CD14-positive monocyte (primary cell): ENCODE data around the gene FNBP1L. TPM values are rescaled to one million over a fixed set of nuclear protein-coding genes. Genes with fewer than 3 reads are reported as not detected.

ENCODE experiments used
- DNase-seq, 3 donors: peaks; one replicate each; pipeline ENCODE4 v3.0.0-alpha.2; 2011 to 2022
- H2AFZ ChIP-seq: 2 replicates; pipeline ENCODE4 v1.6.0; 2012; ENCODE audit warnings: mild to moderate bottlenecking, low read depth, low read length, inconsistent platforms; ENCODE audit not compliant: insufficient read depth, poor library complexity, severe bottlenecking
- H3K27ac ChIP-seq, 2 donors: 1 replicate in 1 of 2; 2 replicates in 1 of 2; pipeline ENCODE4 v1.5.1; 2012 to 2013; ENCODE audit warnings: low read length in 2 of 2, control low read depth in 1 of 2, inconsistent platforms in 1 of 2, low read depth in 1 of 2, mild to moderate bottlenecking in 1 of 2
- H3K27me3 ChIP-seq, 2 donors: one replicate each; pipeline versions ENCODE4 v1.6.0 to v1.6.1; 2011 to 2013; ENCODE audit warnings: low read length in 2 of 2; ENCODE audit not compliant: control insufficient read depth in 2 of 2, insufficient read depth in 2 of 2
- H3K36me3 ChIP-seq, 2 donors: replicated peaks in 1 of 2; 1 replicate in 1 of 2; 2 replicates in 1 of 2; pipeline versions ENCODE4 v1.5.1 to v1.6.1; 2012 to 2013; ENCODE audit warnings: low read length in 2 of 2, control low read depth in 1 of 2, inconsistent platforms in 1 of 2, mild to moderate bottlenecking in 1 of 2; ENCODE audit not compliant: insufficient read depth in 2 of 2, control insufficient read depth in 1 of 2
- H3K4me1 ChIP-seq, 2 donors: 1 replicate in 1 of 2; 2 replicates in 1 of 2; pipeline versions ENCODE4 v1.5.1 to v1.6.1; 2012 to 2013; ENCODE audit warnings: low read length in 2 of 2, control low read depth in 1 of 2, inconsistent platforms in 1 of 2, mild to moderate bottlenecking in 1 of 2, moderate library complexity in 1 of 2; ENCODE audit not compliant: insufficient read depth in 2 of 2, control insufficient read depth in 1 of 2
- H3K4me2 ChIP-seq: replicated peaks from 2 replicates; pipeline ENCODE3; 2012; ENCODE audit warnings: low read length, moderate library complexity, mild to moderate bottlenecking; ENCODE audit not compliant: poor library complexity, severe bottlenecking; ENCODE audit errors: extremely low read depth
- H3K4me3 ChIP-seq, 3 experiments: fragments of 200-600 bp in 1 of 3; sonication (generic) in 1 of 3; replicated peaks in 1 of 3; 1 replicate in 2 of 3; 2 replicates in 1 of 3; pipeline ENCODE4 v1.5.1; 2011 to 2013; ENCODE audit warnings: low read length in 3 of 3, mild to moderate bottlenecking in 3 of 3, control low read depth in 2 of 3, low read depth in 2 of 3, inconsistent platforms in 1 of 3, moderate library complexity in 1 of 3
- H3K79me2 ChIP-seq: 2 replicates; pipeline ENCODE4 v1.6.0; 2012; ENCODE audit warnings: mild to moderate bottlenecking, control low read depth, inconsistent platforms, low read length, moderate library complexity; ENCODE audit not compliant: insufficient read depth
- H3K9ac ChIP-seq: 2 replicates; pipeline ENCODE4 v1.6.0; 2017; ENCODE audit warnings: low read length, mild to moderate bottlenecking; ENCODE audit not compliant: insufficient read depth, poor library complexity, severe bottlenecking
- H3K9me3 ChIP-seq, 2 donors: replicated peaks in 1 of 2; 1 replicate in 1 of 2; 2 replicates in 1 of 2; pipeline versions ENCODE4 v1.5.1 to v1.6.1; 2012 to 2013; ENCODE audit warnings: low read length in 2 of 2, control low read depth in 1 of 2; ENCODE audit not compliant: control insufficient read depth in 1 of 2, insufficient read depth in 1 of 2
- H4K20me1 ChIP-seq: 2 replicates; pipeline ENCODE4 v1.6.0; 2012; ENCODE audit warnings: mild to moderate bottlenecking, low read length, control low read depth, moderate library complexity; ENCODE audit not compliant: insufficient read depth
- H3K27ac Mint-ChIP-seq, 7 donors: one replicate each; pipeline ENCODE4 v1.8.0; 2020; ENCODE audit warnings: mild to moderate bottlenecking in 7 of 7, mixed read lengths in 7 of 7, moderate library complexity in 6 of 7, inconsistent platforms in 2 of 7
- H3K27me3 Mint-ChIP-seq, 3 donors: one replicate each; pipeline ENCODE4 v1.8.0; 2021 to 2022; ENCODE audit warnings: low read depth in 3 of 3, mild to moderate bottlenecking in 3 of 3, mixed read lengths in 3 of 3, moderate library complexity in 3 of 3, inconsistent platforms in 1 of 3
- H3K36me3 Mint-ChIP-seq, 2 donors: one replicate each; pipeline ENCODE4 v1.8.0; 2020; ENCODE audit warnings: mixed read lengths in 2 of 2, inconsistent platforms in 1 of 2, mild to moderate bottlenecking in 1 of 2
- H3K4me1 Mint-ChIP-seq: one replicate; pipeline ENCODE4 v1.8.0; 2020; ENCODE audit warnings: mild to moderate bottlenecking, mixed read lengths
- H3K4me3 Mint-ChIP-seq, 2 donors: one replicate each; pipeline ENCODE4 v1.8.0; 2020; ENCODE audit warnings: mild to moderate bottlenecking in 2 of 2, mixed read lengths in 2 of 2, moderate library complexity in 1 of 2
- H3K9me3 Mint-ChIP-seq, 7 donors: one replicate each; pipeline ENCODE4 v1.8.0; 2020 to 2022; ENCODE audit warnings: mixed read lengths in 7 of 7, mild to moderate bottlenecking in 6 of 7, moderate library complexity in 6 of 7, inconsistent platforms in 2 of 7
- CTCF ChIP-seq: fragments of 200-600 bp; IDR thresholded peaks from one replicate; pipeline ENCODE4 v1.8.0; 2022; ENCODE audit warnings: antibody characterized with exemption, mild to moderate bottlenecking
- WGBS: methylation state at CpG from one replicate; pipeline ENCODE4 v1.1.5; 2013; ENCODE audit warnings: missing lambda C conversion rate; ENCODE audit not compliant: insufficient coverage; 5-methylcytosine and 5-hydroxymethylcytosine counted together
- intact Hi-C, 2 donors: fragments of 100-400 bp; cut with micrococcal nuclease; formaldehyde crosslinking; loops; one replicate each; pipeline versions ENCODE4 v1.15.0 to v1.15.1; 2023
- polyA plus RNA-seq, 3 donors: library from polyadenylated mRNA; depleted of rRNA in 1 of 3; unstranded in 2 of 3; stranded (reverse) in 1 of 3; fragments of 300-500 nt in 2 of 3; fragments of >200 nt in 1 of 3; fragmentation: Illumina TruSeq in 2 of 3; gene quantifications; 1 replicate in 2 of 3; 2 replicates in 1 of 3; pipeline ENCODE4 v1.2.3, GENCODE V29; 2012 to 2021

Gene FNBP1L
- polyA plus RNA-seq, 3 donors, result 0.15 to 0.32 (median 0.28) TPM

- Mint-ChIP-seq H3K27ac (no peak overlapping the region), H3K4me3 (no peak overlapping the region), H3K27me3 (peaks cover 6 to 15% (median 8%) of the 10 kb centered on the region in 3 donors), H3K4me1 (peaks cover 15% of the 10 kb centered on the region), H3K36me3 (peaks cover 0 to 2% of the 10 kb centered on the region in 2 donors), H3K9me3 (peaks cover 0 to 2% (median 0%) of the 10 kb centered on the region in 7 donors)
- Histone ChIP-seq H3K9me3 (no peaks in the 10 kb centered on the region), H3K27me3 (peaks cover 4 to 5% of the 10 kb centered on the region in 2 donors), H3K27ac (no peak overlapping the region), H3K9ac (no peak overlapping the region), H2AFZ (no peak overlapping the region), H4K20me1 (no peaks in the 10 kb centered on the region), H3K4me1 (peaks cover 11 to 16% of the 10 kb centered on the region in 2 donors), H3K4me3 (no peak overlapping the region), H3K36me3 (no peaks in the 10 kb centered on the region), H3K4me2 (no peak overlapping the region), H3K79me2 (no peaks in the 10 kb centered on the region)
- TF ChIP-seq CTCF, result no peak
- no peak for DNase-seq
- intact Hi-C loops, result no loop called here
- WGBS, result no CpG with 5 or more reads among the region's 1 CpG
Measured at GRCh38 chr1:93442741-93443140, 5.2 kb upstream of the FNBP1L start.

GRCh38 chr1:93443454-93443853, 4.5 kb upstream of the FNBP1L start:
- Histone ChIP-seq H3K36me3 (no peaks in the 10 kb centered on the region), H4K20me1 (no peaks in the 10 kb centered on the region), H3K79me2 (no peaks in the 10 kb centered on the region), H3K4me3 (no peak overlapping the region), H3K4me1 (peaks cover 12 to 22% of the 10 kb centered on the region in 2 donors), H3K4me2 (no peak overlapping the region), H3K9ac (no peak overlapping the region), H3K27me3 (peaks cover 4 to 5% of the 10 kb centered on the region in 2 donors), H3K9me3 (no peaks in the 10 kb centered on the region), H2AFZ (no peak overlapping the region), H3K27ac (no peak overlapping the region)
- H3K4me3 Mint-ChIP-seq, result no peak overlapping the region
- H3K9me3 Mint-ChIP-seq, result peaks cover 0 to 2% (median 0%) of the 10 kb centered on the region in 7 donors
- no peak for DNase-seq
- peaks cover 15% of the 10 kb centered on the region for H3K4me1 Mint-ChIP-seq
- peak overlapping the region in 1 of 7 donors; percentile 10 for H3K27ac Mint-ChIP-seq
- peaks cover 0 to 2% of the 10 kb centered on the region in 2 donors for H3K36me3 Mint-ChIP-seq
- peaks cover 8 to 19% (median 10%) of the 10 kb centered on the region in 3 donors for H3K27me3 Mint-ChIP-seq
- no peak for TF ChIP-seq CTCF
- intact Hi-C loops, result no loop called here
